22Rv1 (cell line): ENCODE data around the gene WIPF3.

Experiments used
- H3K27ac ChIP-seq: fragments of 450-650 bp; 2 replicates; pipeline ENCODE4 v1.5.1; 2017
- ZFX ChIP-seq: fragments of 450-650 bp; IDR thresholded peaks from 2 replicates; pipeline ENCODE4 v1.6.1; 2017; ENCODE audit warnings: antibody characterized with exemption, borderline replicate concordance
- TF ChIP-seq, protein P1 (sequence below): fragments of 450-650 bp; IDR thresholded peaks from 2 replicates; pipeline ENCODE4 v1.5.1; 2017; ENCODE audit warnings: mild to moderate bottlenecking

WIPF3 gene

GRCh38 chr7:29810297-29810696 lies 4.0 kb downstream of the WIPF3 start:
- no peak for TF ChIP-seq ZFX
- TF ChIP-seq, protein P1, sequence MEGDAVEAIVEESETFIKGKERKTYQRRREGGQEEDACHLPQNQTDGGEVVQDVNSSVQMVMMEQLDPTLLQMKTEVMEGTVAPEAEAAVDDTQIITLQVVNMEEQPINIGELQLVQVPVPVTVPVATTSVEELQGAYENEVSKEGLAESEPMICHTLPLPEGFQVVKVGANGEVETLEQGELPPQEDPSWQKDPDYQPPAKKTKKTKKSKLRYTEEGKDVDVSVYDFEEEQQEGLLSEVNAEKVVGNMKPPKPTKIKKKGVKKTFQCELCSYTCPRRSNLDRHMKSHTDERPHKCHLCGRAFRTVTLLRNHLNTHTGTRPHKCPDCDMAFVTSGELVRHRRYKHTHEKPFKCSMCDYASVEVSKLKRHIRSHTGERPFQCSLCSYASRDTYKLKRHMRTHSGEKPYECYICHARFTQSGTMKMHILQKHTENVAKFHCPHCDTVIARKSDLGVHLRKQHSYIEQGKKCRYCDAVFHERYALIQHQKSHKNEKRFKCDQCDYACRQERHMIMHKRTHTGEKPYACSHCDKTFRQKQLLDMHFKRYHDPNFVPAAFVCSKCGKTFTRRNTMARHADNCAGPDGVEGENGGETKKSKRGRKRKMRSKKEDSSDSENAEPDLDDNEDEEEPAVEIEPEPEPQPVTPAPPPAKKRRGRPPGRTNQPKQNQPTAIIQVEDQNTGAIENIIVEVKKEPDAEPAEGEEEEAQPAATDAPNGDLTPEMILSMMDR: no peak
- no peak overlapping the region for H3K27ac ChIP-seq

DNA sequence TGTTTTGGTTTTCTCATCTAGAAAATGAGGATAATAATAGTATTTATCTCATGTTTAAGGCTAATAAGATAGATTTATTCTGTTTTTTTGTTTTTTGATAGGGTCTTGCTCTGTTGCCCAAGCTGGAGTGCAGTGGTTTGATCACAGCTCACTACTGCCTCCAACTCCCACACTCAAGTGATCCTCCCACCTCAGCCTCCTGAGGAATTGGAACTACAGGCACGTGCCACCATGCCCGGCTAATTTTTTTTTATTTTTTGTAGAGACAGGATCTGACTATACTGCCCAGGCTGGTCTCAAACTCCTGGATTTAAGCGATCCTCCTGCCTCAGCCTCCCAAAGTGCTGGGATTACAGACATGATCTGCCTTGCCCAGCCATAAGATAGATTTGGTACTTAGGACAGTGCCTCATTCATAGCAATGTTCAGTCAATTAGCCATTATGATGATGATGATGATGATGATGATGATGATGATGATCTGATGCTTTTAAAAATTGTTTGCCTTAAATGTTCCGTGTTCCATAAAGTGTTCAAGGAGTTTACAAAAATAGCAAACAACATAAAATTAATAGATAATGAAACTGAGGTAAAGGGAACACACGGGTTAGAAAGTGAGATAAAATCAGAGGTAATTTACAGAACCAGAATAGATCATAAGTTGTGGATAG lies 4.6 kb downstream of the WIPF3 start:
- no peak overlapping the region for H3K27ac ChIP-seq
- TF ChIP-seq, protein P1: no peak
- TF ChIP-seq ZFX: no peak

GRCh38 chr7:29811586-29811985 lies 5.3 kb downstream of the WIPF3 start:
- TF ChIP-seq, protein P1: no peak
- TF ChIP-seq ZFX: no peak
- no peak overlapping the region for H3K27ac ChIP-seq

- TF ChIP-seq, protein P1: no peak
- no peak for TF ChIP-seq ZFX
- H3K27ac ChIP-seq: no peak overlapping the region
Measured at GRCh38 chr7:29812185-29812876, 6.0 kb downstream of the WIPF3 start.

DNA sequence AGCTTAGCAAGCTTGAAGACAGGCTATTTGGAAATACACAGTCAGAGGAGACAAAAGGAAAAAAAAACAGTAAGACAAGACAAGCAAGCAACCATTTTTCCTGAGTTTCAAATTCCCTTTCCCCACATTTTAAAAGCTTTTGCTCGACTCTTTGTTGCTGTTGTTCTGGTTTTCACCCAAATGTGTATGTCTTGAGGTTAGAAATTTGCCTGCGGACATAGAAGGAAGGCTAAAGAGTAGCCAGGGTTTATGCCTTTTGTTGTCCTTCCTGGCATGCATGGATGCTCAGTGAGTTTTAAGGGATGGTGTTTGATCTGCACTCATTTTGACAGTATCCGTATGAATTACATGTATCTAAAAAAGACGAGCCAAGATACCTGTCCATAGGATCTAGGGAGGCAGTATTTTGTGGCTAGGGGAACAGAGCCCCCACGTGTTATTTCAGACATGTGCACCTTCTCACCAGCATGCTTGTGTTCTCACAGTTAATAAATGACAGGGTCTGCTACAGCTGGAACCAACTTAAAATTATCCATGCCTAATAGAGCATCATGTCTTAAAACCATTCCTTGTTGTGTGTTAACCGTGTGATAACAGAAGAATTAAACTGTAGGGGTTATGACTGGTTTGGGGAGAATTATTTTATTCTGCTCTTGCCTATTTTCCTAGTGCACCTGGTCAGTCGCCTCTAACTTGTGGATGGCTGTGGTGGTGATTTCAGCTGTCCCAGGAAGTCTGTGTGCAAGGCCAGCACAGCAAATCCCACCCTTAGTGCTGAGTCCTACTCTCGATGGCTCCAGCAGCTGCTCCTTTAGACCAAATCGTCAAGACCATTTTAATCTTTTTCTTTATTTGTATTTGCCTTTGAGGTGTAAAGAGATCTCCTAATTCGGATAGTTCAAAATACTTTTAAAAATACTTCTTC lies 9.1 kb downstream of the WIPF3 start:
- TF ChIP-seq, protein P1: no peak
- no peak for TF ChIP-seq ZFX
- H3K27ac ChIP-seq: no peak overlapping the region

DNA sequence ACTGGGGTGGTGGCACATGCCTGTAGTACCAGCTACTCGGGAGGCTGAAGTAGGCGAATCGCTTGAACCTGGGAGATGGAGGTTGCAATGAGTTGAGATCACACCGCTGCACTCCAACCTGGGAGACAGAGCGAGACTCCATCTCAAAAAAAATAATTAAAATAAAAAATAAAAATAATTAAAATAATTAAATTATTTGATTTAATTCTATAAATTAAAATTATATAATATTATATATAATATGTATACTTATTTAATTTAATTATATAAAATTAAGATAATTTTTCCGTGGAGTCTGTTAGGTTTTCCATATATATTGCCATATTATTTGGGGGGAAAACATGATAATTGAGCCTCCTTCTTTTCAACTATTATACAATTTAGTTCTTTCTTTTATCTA lies 12.0 kb downstream of the WIPF3 start:
- no peak for TF ChIP-seq ZFX
- TF ChIP-seq, protein P1: no peak
- H3K27ac ChIP-seq: no peak overlapping the region
